ENCODE results near the gene PPP3R2.

The PPP3R2 gene

GRCh38 chr9:101594796-101595195, at the start of gene PPP3R2:
TSS of gene PPP3R2 (minus strand) at chr9:101594969. CDS start at chr9:101594921, 48 bp downstream.
- DNase-seq (ENCODE audit: low read depth) = no peak

GRCh38 chr9:101639785-101640665, 45.3 kb upstream of the PPP3R2 start:
- DNase-seq (ENCODE audit: low read depth) = peak; percentile 1

- DNase-seq (ENCODE audit: low read depth) = no peak
Measured at GRCh38 chr9:101639311-101639710, 44.5 kb upstream of the PPP3R2 start.

- DNase-seq (ENCODE audit: low read depth) = no peak
Measured at GRCh38 chr9:101636247-101636646, 41.5 kb upstream of the PPP3R2 start.

GRCh38 chr9:101635473-101635872, 40.7 kb upstream of the PPP3R2 start:
- no peak for DNase-seq (ENCODE audit: low read depth)

- no peak for DNase-seq (ENCODE audit: low read depth)
Measured at GRCh38 chr9:101634741-101635409, 40.1 kb upstream of the PPP3R2 start.

GRCh38 chr9:101632611-101633010, 37.8 kb upstream of the PPP3R2 start:
- no peak for DNase-seq (ENCODE audit: low read depth)

GRCh38 chr9:101631892-101632291, 37.1 kb upstream of the PPP3R2 start:
- no peak for DNase-seq (ENCODE audit: low read depth)

- DNase-seq (ENCODE audit: low read depth) = no peak
Measured at GRCh38 chr9:101629636-101630035, 34.9 kb upstream of the PPP3R2 start.

- DNase-seq (ENCODE audit: low read depth) = no peak
Measured at GRCh38 chr9:101628173-101628572, 33.4 kb upstream of the PPP3R2 start.

GRCh38 chr9:101626295-101626694, 31.5 kb upstream of the PPP3R2 start:
- no peak for DNase-seq (ENCODE audit: low read depth)

- DNase-seq (ENCODE audit: low read depth) = no peak
Measured at GRCh38 chr9:101625876-101626275, 31.1 kb upstream of the PPP3R2 start.

- DNase-seq (ENCODE audit: low read depth) = no peak
Measured at GRCh38 chr9:101620452-101620851, 25.7 kb upstream of the PPP3R2 start.

GRCh38 chr9:101618698-101619097, 23.9 kb upstream of the PPP3R2 start:
- no peak for DNase-seq (ENCODE audit: low read depth)

GRCh38 chr9:101605547-101605946, 10.8 kb upstream of the PPP3R2 start:
- DNase-seq (ENCODE audit: low read depth) = no peak

- DNase-seq (ENCODE audit: low read depth) = no peak
Measured at GRCh38 chr9:101604296-101604695, 9.5 kb upstream of the PPP3R2 start.

- DNase-seq (ENCODE audit: low read depth) = peak; percentile 9
Measured at GRCh38 chr9:101601904-101602765, 7.4 kb upstream of the PPP3R2 start.

- DNase-seq (ENCODE audit: low read depth) = no peak
Measured at GRCh38 chr9:101593345-101593744, 1.4 kb downstream of the PPP3R2 start.

- DNase-seq (ENCODE audit: low read depth) = no peak
Measured at GRCh38 chr9:101592788-101593187, 2.0 kb downstream of the PPP3R2 start.

- no peak for DNase-seq (ENCODE audit: low read depth)
Measured at GRCh38 chr9:101591787-101592446, 2.9 kb downstream of the PPP3R2 start.

GRCh38 chr9:101590901-101591300, 3.9 kb downstream of the PPP3R2 start:
- no peak for DNase-seq (ENCODE audit: low read depth)

- DNase-seq (ENCODE audit: low read depth) = peak; percentile 23
Measured at GRCh38 chr9:101590074-101590473, 4.7 kb downstream of the PPP3R2 start.
